ENCODE results near the gene STN1. TPM values are rescaled to one million over a fixed set of nuclear protein-coding genes. Genes with fewer than 3 reads are reported as not detected.

The STN1 gene
- total and polyA plus RNA-seq, 10 of the 15 experiments (the other 5 are each of a cell fraction or from before 2014, with no cell fraction given) = 22.2 to 31.8 (median 28.5) TPM

- TF ChIP-seq ZNF592 (IDR thresholded peaks at IDR 0.05) (0 out of 2 replicates have a peak, but pooled peaks have one; percentile 11), RELA (IDR thresholded peaks at IDR 0.05; ENCODE audit: borderline replicate concordance, partially characterized antibody) (no peak), EZH2 (IDR thresholded peaks at IDR 0.05; ENCODE audit: borderline replicate concordance, control insufficient read depth, low read depth, low read length) (no peak), BCL11A (IDR thresholded peaks at IDR 0.05; ENCODE audit: low read depth, low read length) (no peak), POLR2A (IDR thresholded peaks at IDR 0.05; ENCODE audit: low read depth, low read length) (peak; percentile 85), FOXK2 (IDR thresholded peaks at IDR 0.05) (no peak), POLR2AphosphoS2 (IDR thresholded peaks at IDR 0.05; ENCODE audit: low read depth, low read length) (0 out of 2 replicates have a peak, but pooled peaks have one; percentile 81), USF2 (IDR thresholded peaks at IDR 0.05; ENCODE audit: borderline replicate concordance, low read depth, low read length) (no peak), MXI1 (IDR thresholded peaks at IDR 0.05; ENCODE audit: low read depth, low read length) (no peak; the same call in 1 of the 2 replicates), ETV6 (conservative IDR thresholded peaks at IDR 0.05 in 1 of 2, IDR thresholded peaks at IDR 0.05 in 1 of 2; ENCODE audit: borderline replicate concordance in 1 of 2, low read depth in 1 of 2) (no peak), EGR1 (IDR thresholded peaks at IDR 0.05; ENCODE audit: borderline replicate concordance in 1 of 2, low read depth in 2 of 2, low read length in 2 of 2) (peak in 1 of 2 experiments; percentile 28; a peak in 1 of 3 replicates), NFYB (IDR thresholded peaks at IDR 0.05; ENCODE audit: insufficient read depth, low read depth, low read length) (peak; percentile 48; the same call in 1 of the 2 replicates), SIX5 (IDR thresholded peaks at IDR 0.05; ENCODE audit: low read depth, low read length, severe bottlenecking) (no peak), GATAD2B (conservative IDR thresholded peaks at IDR 0.05; ENCODE audit: low read depth) (no peak), RCOR1 (conservative IDR thresholded peaks at IDR 0.05; ENCODE audit: low read depth, low read length) (no peak), NFIC (IDR thresholded peaks at IDR 0.05; ENCODE audit: low read depth, low read length) (no peak), CTCF (IDR thresholded peaks at IDR 0.05 in 2 of 3, conservative IDR thresholded peaks at IDR 0.05 in 1 of 3; ENCODE audit: control insufficient read depth in 2 of 3, extremely low read depth in 1 of 3, insufficient read depth in 1 of 3, low read depth in 3 of 3, low read length in 3 of 3) (0 out of 6 replicates have a peak, but pooled peaks of 1 of the 3 experiments have one; percentile 3), ZSCAN29 (IDR thresholded peaks at IDR 0.05) (no peak), ATF7 (IDR thresholded peaks at IDR 0.05; ENCODE audit: low read depth) (no peak), RBBP5 (conservative IDR thresholded peaks at IDR 0.05) (no peak)
These were observed at the start of gene STN1 (continued) for GRCh38 chr10:103918053-103918846.

Measured in GM12878 (cell line).